HepG2 (cell line): ENCODE data around the gene RALBP1. TPM values are rescaled to one million over a fixed set of nuclear protein-coding genes. Genes with fewer than 3 reads are reported as not detected.

Source experiments
- ATAC-seq: fragments of 200-7000 bp; cut with Tn5 transposase; 3 replicates; pipeline ENCODE4 v1.9.1; 2020; ENCODE audit warnings: mild to moderate bottlenecking, moderate library complexity
- BruUV-seq: library from RNA; stranded (reverse); fragments of 400-500 nt; replicated peaks from 2 replicates; lab custom pipeline; 2021; lab: Mats Ljungman, UMichigan
- CTCF ChIA-PET: fragments of 300-600 bp; formaldehyde crosslinking; extraction: SDS; loops from one replicate; lab custom pipeline; 2021; ENCODE audit warnings: low total read pairs, inconsistent platforms, low intra/inter-chr PET ratio; lab: Yijun Ruan, JAX
- POLR2A ChIA-PET: fragments of 350-600 bp; sonication (Branson Sonifier 250); formaldehyde crosslinking; loops from one replicate; lab custom pipeline; 2020; ENCODE audit warnings: antibody characterized with exemption, inconsistent platforms; lab: Yijun Ruan, JAX
- DNase-seq: peaks from one replicate; pipeline ENCODE4 v3.0.0-alpha.2; 2015; ENCODE audit warnings: low spot score
- FAIRE-seq: peaks from 3 replicates; lab custom pipeline; 2011; peaks lifted over from hg19 to GRCh38; lab: Jason Lieb, UNC
- H2AFZ ChIP-seq: one replicate; pipeline ENCODE4 v1.6.1; 2011; ENCODE audit warnings: low read length, inconsistent platforms
- H3K27ac ChIP-seq: fragments of 300-600 bp; 3 replicates; pipeline ENCODE4 v1.8.0; 2011; ENCODE audit warnings: mixed run types, mild to moderate bottlenecking, mixed read lengths, low read length, inconsistent platforms; ENCODE audit not compliant: insufficient read depth; ENCODE audit errors: extremely low read length
- H3K27me3 ChIP-seq, 2 experiments: fragments of 200-600 bp in 1 of 2; 2 replicates in 1 of 2; 3 replicates in 1 of 2; pipeline versions ENCODE4 v1.6.0 to v1.8.0; 2011; ENCODE audit warnings: low read length in 2 of 2, mild to moderate bottlenecking in 2 of 2, moderate library complexity in 2 of 2, inconsistent platforms in 1 of 2; ENCODE audit not compliant: insufficient read depth in 2 of 2, control insufficient read depth in 1 of 2
- H3K36me3 ChIP-seq, 2 experiments: fragments of 200-600 bp in 1 of 2; replicated peaks in 1 of 2; 2 replicates in 1 of 2; 3 replicates in 1 of 2; pipeline versions ENCODE4 v1.5.1 to v1.8.0; 2011; ENCODE audit warnings: low read length in 2 of 2, inconsistent platforms in 1 of 2; ENCODE audit not compliant: insufficient read depth in 2 of 2, control insufficient read depth in 1 of 2
- H3K4me1 ChIP-seq: 2 replicates; pipeline ENCODE4 v1.5.1; 2012; ENCODE audit warnings: low read length, inconsistent platforms; ENCODE audit not compliant: insufficient read depth
- H3K4me2 ChIP-seq: 2 replicates; pipeline ENCODE4 v1.6.0; 2011; ENCODE audit warnings: low read depth, low read length, inconsistent platforms
- H3K4me3 ChIP-seq, 3 experiments: fragments of 200-600 bp in 1 of 3; sonication (generic), shearing (Covaris generic) in 1 of 3; replicated peaks in 1 of 3; 2 replicates each; pipeline ENCODE4 v1.5.1; 2011 to 2016; ENCODE audit warnings: low read length in 3 of 3, inconsistent platforms in 2 of 3, low read depth in 2 of 3, mild to moderate bottlenecking in 2 of 3, control low read depth in 1 of 3, mixed read lengths in 1 of 3; ENCODE audit not compliant: insufficient read depth in 1 of 3
- H3K79me2 ChIP-seq: one replicate; pipeline ENCODE4 v1.6.1; 2011; ENCODE audit warnings: low read length, inconsistent platforms; ENCODE audit not compliant: insufficient read depth
- H3K9ac ChIP-seq: 2 replicates; pipeline ENCODE4 v1.6.0; 2011; ENCODE audit warnings: mild to moderate bottlenecking, low read depth, low read length, inconsistent platforms; ENCODE audit not compliant: insufficient read depth
- H3K9me3 ChIP-seq: 2 replicates; pipeline ENCODE4 v1.5.1; 2012; ENCODE audit warnings: mild to moderate bottlenecking, low read length
- H4K20me1 ChIP-seq: 2 replicates; pipeline ENCODE4 v1.6.0; 2011; ENCODE audit warnings: inconsistent platforms, mild to moderate bottlenecking, low read length, moderate library complexity; ENCODE audit not compliant: insufficient read depth
- NFIC ChIP-seq: IDR thresholded peaks from 2 replicates; pipeline ENCODE4 v1.6.1; 2012; ENCODE audit warnings: mild to moderate bottlenecking, low read length, inconsistent platforms
- ZNF326 ChIP-seq: sonication (generic); formaldehyde crosslinking; IDR thresholded peaks from 2 replicates; pipeline ENCODE4 v1.4.0; 2020; ENCODE audit warnings: missing genetic modification reagents, borderline replicate concordance
- ZNF780A ChIP-seq: sonication (generic); formaldehyde crosslinking; IDR thresholded peaks from 2 replicates; pipeline ENCODE4 v1.8.0; 2022; ENCODE audit warnings: mild to moderate bottlenecking, missing genetic modification reagents, moderate library complexity
- ZNF883 ChIP-seq: sonication (generic); formaldehyde crosslinking; IDR thresholded peaks from 2 replicates; pipeline ENCODE4 v1.5.1; 2020; ENCODE audit warnings: mild to moderate bottlenecking, missing genetic modification reagents; ENCODE audit errors: not compliant biosample characterization
- WGBS: methylation state at CpG from one replicate; pipeline ENCODE4 v1.1.6; 2017; ENCODE audit warnings: low lambda C conversion rate; 5-methylcytosine and 5-hydroxymethylcytosine counted together
- in situ Hi-C: cut with HindIII; loops from 2 replicates; pipeline ENCODE4 v1.10.0; 2017; ENCODE audit warnings: low pct_unique_long_range_greater_than_20kb; ENCODE audit not compliant: extremely low pct_ligation_motif_present
- intact Hi-C: fragments of 100-400 bp; cut with micrococcal nuclease; formaldehyde crosslinking; loops from one replicate; pipeline ENCODE4 v1.10.0; 2022; ENCODE audit not compliant: unreplicated experiment
- polyA plus RNA-seq, 8 experiments: library from polyadenylated mRNA; depleted of rRNA in 3 of 8; stranded (reverse) in 7 of 8; unstranded in 1 of 8; fragments of >200 nt; fragmentation: Illumina TruSeq in 4 of 8; extraction: Trizol in 4 of 8; gene quantifications; 2 replicates each; pipeline versions ENCODE4 v1.2.1 to v1.2.3, GENCODE V29; 2011 to 2016; ENCODE audit warnings: low read depth in 4 of 8, missing spikeins in 1 of 8, mixed read lengths in 1 of 8; ENCODE audit not compliant: insufficient read depth in 1 of 8
- total RNA-seq, 5 experiments: library from RNA; depleted of rRNA; stranded (reverse); fragments of >200 nt; fragmentation: Illumina TruSeq; extraction: Trizol; gene quantifications; 2 replicates each; pipeline ENCODE4 v1.2.3, GENCODE V29; 2016; ENCODE audit warnings: low read depth in 1 of 5
- TF ChIP-seq, protein P1 (sequence below): sonication (generic); formaldehyde crosslinking; IDR thresholded peaks from 2 replicates; pipeline ENCODE4 v1.5.0; 2020; ENCODE audit warnings: missing genetic modification reagents, mild to moderate bottlenecking, borderline replicate concordance
- TF ChIP-seq, protein P2 (sequence below): sonication (generic); formaldehyde crosslinking; IDR thresholded peaks from 2 replicates; pipeline ENCODE4 v1.4.0; 2020; ENCODE audit warnings: missing genetic modification reagents

The RALBP1 gene
- total and polyA plus RNA-seq, 2 of the 13 experiments (the other 11 are each of a cell fraction or from before 2014, with no cell fraction given), result 24.5 to 33.1 TPM

DNA sequence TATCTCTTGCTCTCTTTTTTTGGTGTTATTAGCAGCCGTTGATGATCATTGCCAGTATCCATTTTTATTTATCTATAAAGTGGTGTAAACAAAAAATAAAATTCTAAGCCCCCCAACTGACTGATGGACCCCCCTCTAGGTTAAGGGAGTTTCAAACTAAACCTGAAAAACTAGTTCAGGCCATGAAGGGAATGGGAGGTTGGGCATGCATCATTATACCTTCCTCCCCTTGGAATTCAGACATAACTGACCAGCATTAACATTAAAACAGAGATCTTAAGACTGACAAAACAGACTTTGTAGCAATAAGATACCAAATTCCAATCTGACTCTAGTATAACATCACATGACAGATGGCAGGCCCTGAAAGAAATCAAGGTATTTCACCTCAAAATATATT is 20.2 kb downstream of the RALBP1 start (continued):
- no peak for TF ChIP-seq ZNF780A

DNA sequence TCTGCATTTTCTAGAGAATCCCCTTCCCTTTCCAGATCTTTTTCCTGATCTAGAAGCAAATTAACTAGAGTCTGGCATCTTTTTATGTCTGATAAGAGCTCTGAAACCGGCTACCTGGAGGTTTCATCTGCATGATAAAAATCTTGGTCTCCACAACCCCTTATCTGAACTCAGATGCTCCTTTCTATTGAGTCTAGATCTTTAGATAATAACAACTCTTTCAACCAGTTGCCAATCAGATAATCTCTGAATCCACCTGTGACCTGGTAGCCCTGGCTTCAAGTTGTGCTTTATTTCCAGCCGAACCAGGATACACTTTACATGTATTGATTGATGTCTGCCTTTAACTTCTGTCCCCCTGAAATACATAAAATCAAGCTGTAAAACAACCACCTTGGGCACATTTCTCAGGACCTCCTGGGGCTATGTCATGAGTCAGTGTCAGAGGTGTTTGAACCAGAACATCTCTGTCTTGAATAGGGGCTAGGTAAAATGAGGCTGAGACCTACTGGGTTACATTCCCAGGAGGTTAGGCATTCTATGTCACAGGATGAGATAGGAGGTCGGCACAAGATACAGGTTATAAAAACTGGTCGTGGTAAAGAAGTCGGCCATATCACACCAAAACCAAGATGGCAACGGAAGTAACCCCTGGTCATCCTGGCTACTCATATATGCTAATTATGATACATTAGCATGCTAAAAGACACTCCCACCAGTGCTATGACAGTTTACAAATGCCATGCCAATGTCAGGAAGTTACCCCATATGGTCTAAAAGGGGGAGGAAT is 20.8 kb downstream of the RALBP1 start:
- no peaks in the 10 kb centered on the region for H3K36me3 ChIP-seq
- no peak overlapping the region for H3K4me3 ChIP-seq
- ChIA-PET CTCF (no interaction called here), POLR2A (no interaction called here)
- BruUV-seq, result no TSS peak
- in situ Hi-C loops (no loop called here), intact Hi-C loops (no loop called here)
- no peak overlapping the region for H3K9ac ChIP-seq
- H3K4me2 ChIP-seq, result no peak overlapping the region
- H3K4me1 ChIP-seq, result 0 out of 2 replicates have a peak, but pooled peaks cover 6% of the 10 kb centered on the region
- H3K27ac ChIP-seq, result no peak overlapping the region
- ATAC-seq, result no peak
- no peaks in the 10 kb centered on the region for H4K20me1 ChIP-seq
- no peak overlapping the region for H2AFZ ChIP-seq
- WGBS, result 94% methylated on average over 6 of the region's 6 CpGs
- TF ChIP-seq NFIC (no peak), ZNF326 (no peak), ZNF883 (CRISPR knock-in tag) (no peak)
- TF ChIP-seq, protein P1, sequence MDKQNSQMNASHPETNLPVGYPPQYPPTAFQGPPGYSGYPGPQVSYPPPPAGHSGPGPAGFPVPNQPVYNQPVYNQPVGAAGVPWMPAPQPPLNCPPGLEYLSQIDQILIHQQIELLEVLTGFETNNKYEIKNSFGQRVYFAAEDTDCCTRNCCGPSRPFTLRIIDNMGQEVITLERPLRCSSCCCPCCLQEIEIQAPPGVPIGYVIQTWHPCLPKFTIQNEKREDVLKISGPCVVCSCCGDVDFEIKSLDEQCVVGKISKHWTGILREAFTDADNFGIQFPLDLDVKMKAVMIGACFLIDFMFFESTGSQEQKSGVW, result no peak
- TF ChIP-seq, protein P2, sequence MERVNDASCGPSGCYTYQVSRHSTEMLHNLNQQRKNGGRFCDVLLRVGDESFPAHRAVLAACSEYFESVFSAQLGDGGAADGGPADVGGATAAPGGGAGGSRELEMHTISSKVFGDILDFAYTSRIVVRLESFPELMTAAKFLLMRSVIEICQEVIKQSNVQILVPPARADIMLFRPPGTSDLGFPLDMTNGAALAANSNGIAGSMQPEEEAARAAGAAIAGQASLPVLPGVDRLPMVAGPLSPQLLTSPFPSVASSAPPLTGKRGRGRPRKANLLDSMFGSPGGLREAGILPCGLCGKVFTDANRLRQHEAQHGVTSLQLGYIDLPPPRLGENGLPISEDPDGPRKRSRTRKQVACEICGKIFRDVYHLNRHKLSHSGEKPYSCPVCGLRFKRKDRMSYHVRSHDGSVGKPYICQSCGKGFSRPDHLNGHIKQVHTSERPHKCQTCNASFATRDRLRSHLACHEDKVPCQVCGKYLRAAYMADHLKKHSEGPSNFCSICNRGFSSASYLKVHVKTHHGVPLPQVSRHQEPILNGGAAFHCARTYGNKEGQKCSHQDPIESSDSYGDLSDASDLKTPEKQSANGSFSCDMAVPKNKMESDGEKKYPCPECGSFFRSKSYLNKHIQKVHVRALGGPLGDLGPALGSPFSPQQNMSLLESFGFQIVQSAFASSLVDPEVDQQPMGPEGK (CRISPR knock-in tag), result no peak
- no peaks in the 10 kb centered on the region for H3K9me3 ChIP-seq
- no peak for DNase-seq
- no peaks in the 10 kb centered on the region for H3K27me3 ChIP-seq
- FAIRE-seq, result no peak
- peaks cover 37% of the 10 kb centered on the region for H3K79me2 ChIP-seq
